Measurements from ENCODE around the gene GARNL3. TPM values are rescaled to one million over a fixed set of nuclear protein-coding genes. Genes with fewer than 3 reads are reported as not detected.

The GARNL3 gene
- total RNA-seq, 2 experiments from 2014 or later = 16.1 to 17.2 TPM

DNA sequence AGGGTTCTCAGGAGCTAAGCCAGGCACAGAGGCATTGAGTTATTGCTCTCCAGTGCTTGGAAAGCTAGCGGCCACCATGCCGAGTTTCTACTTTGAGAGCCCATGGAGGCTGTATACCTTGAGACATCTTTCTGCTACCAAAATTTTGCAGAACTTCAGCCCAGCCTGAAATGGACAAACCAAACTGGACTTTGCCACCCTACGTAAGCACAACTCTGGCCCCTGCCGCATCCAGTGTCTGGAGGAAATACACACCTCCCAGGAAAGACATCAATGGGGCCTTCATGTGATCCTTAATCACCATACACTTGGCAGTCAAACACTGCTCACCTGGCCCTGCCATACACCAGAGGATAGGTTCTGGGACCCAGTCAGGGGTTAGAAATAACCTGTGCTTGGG is 27.8 kb downstream of the GARNL3 start:
- no peak overlapping the region for H2AFZ ChIP-seq (ENCODE audit: low read length)
- H3K4me1 ChIP-seq (ENCODE audit: insufficient read depth, low read length, poor library complexity, severe bottlenecking) = no peaks in the 10 kb centered on the region
- DNase-seq (ENCODE audit: low spot score) = no peak
- H3K9me2 ChIP-seq (ENCODE audit: insufficient read depth, low read length) = no peaks in the 10 kb centered on the region
- no peak overlapping the region for H3K27ac ChIP-seq (ENCODE audit: low read depth, low read length, poor library complexity, severe bottlenecking)
- no peaks in the 10 kb centered on the region for H3K9me3 ChIP-seq (ENCODE audit: low read length)
- no peak for TF ChIP-seq EZH2phosphoT487 (IDR thresholded peaks at IDR 0.05; ENCODE audit: borderline replicate concordance, low read depth, low read length)
- TF ChIP-seq, protein P1, sequence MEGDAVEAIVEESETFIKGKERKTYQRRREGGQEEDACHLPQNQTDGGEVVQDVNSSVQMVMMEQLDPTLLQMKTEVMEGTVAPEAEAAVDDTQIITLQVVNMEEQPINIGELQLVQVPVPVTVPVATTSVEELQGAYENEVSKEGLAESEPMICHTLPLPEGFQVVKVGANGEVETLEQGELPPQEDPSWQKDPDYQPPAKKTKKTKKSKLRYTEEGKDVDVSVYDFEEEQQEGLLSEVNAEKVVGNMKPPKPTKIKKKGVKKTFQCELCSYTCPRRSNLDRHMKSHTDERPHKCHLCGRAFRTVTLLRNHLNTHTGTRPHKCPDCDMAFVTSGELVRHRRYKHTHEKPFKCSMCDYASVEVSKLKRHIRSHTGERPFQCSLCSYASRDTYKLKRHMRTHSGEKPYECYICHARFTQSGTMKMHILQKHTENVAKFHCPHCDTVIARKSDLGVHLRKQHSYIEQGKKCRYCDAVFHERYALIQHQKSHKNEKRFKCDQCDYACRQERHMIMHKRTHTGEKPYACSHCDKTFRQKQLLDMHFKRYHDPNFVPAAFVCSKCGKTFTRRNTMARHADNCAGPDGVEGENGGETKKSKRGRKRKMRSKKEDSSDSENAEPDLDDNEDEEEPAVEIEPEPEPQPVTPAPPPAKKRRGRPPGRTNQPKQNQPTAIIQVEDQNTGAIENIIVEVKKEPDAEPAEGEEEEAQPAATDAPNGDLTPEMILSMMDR (conservative IDR thresholded peaks at IDR 0.05; ENCODE audit: low read length) = no peak
- H3K36me3 ChIP-seq (ENCODE audit: insufficient read depth, low read length) = no peaks in the 10 kb centered on the region
- POLR2A ChIA-PET = interaction anchor here (0.7 kb wide), 1 partner anchor 775 kb away, joined by 3 read pairs; the partner anchor contains the start of gene NAIF1
- BruUV-seq (replicated peaks) = no TSS peak
- intact Hi-C loops (cut with micrococcal nuclease; ENCODE audit: unreplicated experiment) = no loop called here
- H3K4me2 ChIP-seq (ENCODE audit: low read length) = no peak overlapping the region
- H3K4me3 ChIP-seq (ENCODE audit: low read depth, low read length, poor library complexity, severe bottlenecking) = no peak overlapping the region
- H4K20me1 ChIP-seq (ENCODE audit: insufficient read depth, low read length) = no peaks in the 10 kb centered on the region
- CTCF ChIA-PET (ENCODE audit: unreplicated experiment) = no interaction called here
- no peaks in the 10 kb centered on the region for H3K79me2 ChIP-seq (ENCODE audit: insufficient read depth, low read depth, low read length)

DNA sequence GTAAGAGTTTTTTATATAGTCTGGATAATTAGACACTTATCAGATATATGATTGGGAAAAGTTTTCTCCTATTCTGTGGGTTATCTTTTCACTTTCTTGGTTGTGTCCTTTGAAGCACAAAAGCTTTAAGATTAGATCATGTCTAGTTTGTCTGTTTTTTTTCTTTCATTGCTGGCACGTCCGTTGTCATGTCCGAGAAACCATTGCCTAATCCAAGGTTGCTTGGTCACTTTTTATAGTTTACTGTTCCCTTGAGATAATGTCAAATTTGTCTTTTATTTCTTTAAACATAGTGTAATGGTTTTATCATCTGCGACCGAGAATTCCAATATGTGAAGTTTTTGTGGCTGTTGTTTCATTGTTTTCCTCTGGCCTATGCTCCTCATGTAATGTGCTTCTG is 28.8 kb downstream of the GARNL3 start:
- H3K4me1 ChIP-seq (ENCODE audit: insufficient read depth, low read length, poor library complexity, severe bottlenecking) = no peaks in the 10 kb centered on the region
- no TSS peak for BruUV-seq (replicated peaks)
- POLR2A ChIA-PET = interaction anchor here (0.6 kb wide), 1 partner anchor 832 kb away, joined by 3 read pairs; no protein-coding TSS in a partner anchor
- H3K4me3 ChIP-seq (ENCODE audit: low read depth, low read length, poor library complexity, severe bottlenecking) = no peak overlapping the region
- TF ChIP-seq EZH2phosphoT487 (IDR thresholded peaks at IDR 0.05; ENCODE audit: borderline replicate concordance, low read depth, low read length) = no peak
- TF ChIP-seq, protein P1 (conservative IDR thresholded peaks at IDR 0.05; ENCODE audit: low read length) = no peak
- H3K9me3 ChIP-seq (ENCODE audit: low read length) = no peaks in the 10 kb centered on the region
- H3K27ac ChIP-seq (ENCODE audit: low read depth, low read length, poor library complexity, severe bottlenecking) = no peak overlapping the region
- no peaks in the 10 kb centered on the region for H3K79me2 ChIP-seq (ENCODE audit: insufficient read depth, low read depth, low read length)
- CTCF ChIA-PET (ENCODE audit: unreplicated experiment) = no interaction called here
- H3K9me2 ChIP-seq (ENCODE audit: insufficient read depth, low read length) = no peaks in the 10 kb centered on the region
- intact Hi-C loops (cut with micrococcal nuclease; ENCODE audit: unreplicated experiment) = no loop called here
- no peak for DNase-seq (ENCODE audit: low spot score)
- no peaks in the 10 kb centered on the region for H3K36me3 ChIP-seq (ENCODE audit: insufficient read depth, low read length)
- H3K4me2 ChIP-seq (ENCODE audit: low read length) = no peak overlapping the region
- H4K20me1 ChIP-seq (ENCODE audit: insufficient read depth, low read length) = no peaks in the 10 kb centered on the region
- H2AFZ ChIP-seq (ENCODE audit: low read length) = no peak overlapping the region

DNA sequence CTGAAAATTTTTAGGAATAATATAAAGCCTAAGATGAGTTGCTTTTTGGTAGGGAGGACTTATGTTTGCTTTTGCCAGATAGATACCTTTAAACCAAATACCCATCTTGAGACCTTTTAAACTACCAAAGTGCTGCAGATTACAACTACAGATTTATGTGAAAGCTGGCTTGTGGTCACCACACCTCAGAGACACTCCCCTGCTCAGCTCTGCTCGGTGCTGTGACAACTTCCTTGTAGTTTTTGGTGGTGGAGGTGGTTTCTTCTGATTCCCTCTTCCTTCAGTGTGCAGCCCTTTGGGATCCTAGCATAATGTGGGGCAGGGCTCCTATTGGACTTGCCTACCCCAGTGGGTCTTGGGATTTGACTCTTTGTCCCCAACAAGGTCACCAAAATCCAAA is 29.2 kb downstream of the GARNL3 start:
- Histone ChIP-seq H3K9me3 (ENCODE audit: low read length) (no peaks in the 10 kb centered on the region), H2AFZ (ENCODE audit: low read length) (no peak overlapping the region), H3K79me2 (ENCODE audit: insufficient read depth, low read depth, low read length) (no peaks in the 10 kb centered on the region), H3K4me2 (ENCODE audit: low read length) (no peak overlapping the region), H3K27ac (ENCODE audit: low read depth, low read length, poor library complexity, severe bottlenecking) (no peak overlapping the region), H3K9me2 (ENCODE audit: insufficient read depth, low read length) (no peaks in the 10 kb centered on the region), H3K36me3 (ENCODE audit: insufficient read depth, low read length) (no peaks in the 10 kb centered on the region), H3K4me3 (ENCODE audit: low read depth, low read length, poor library complexity, severe bottlenecking) (no peak overlapping the region), H3K4me1 (ENCODE audit: insufficient read depth, low read length, poor library complexity, severe bottlenecking) (no peaks in the 10 kb centered on the region), H4K20me1 (ENCODE audit: insufficient read depth, low read length) (no peaks in the 10 kb centered on the region)
- no peak for DNase-seq (ENCODE audit: low spot score)
- no TSS peak for BruUV-seq (replicated peaks)
- TF ChIP-seq, protein P1 (conservative IDR thresholded peaks at IDR 0.05; ENCODE audit: low read length) = no peak
- no peak for TF ChIP-seq EZH2phosphoT487 (IDR thresholded peaks at IDR 0.05; ENCODE audit: borderline replicate concordance, low read depth, low read length)
- intact Hi-C loops (cut with micrococcal nuclease; ENCODE audit: unreplicated experiment) = no loop called here
- ChIA-PET CTCF (ENCODE audit: unreplicated experiment) (no interaction called here), POLR2A (no interaction called here)

Measured in OCI-LY7 (cell line).